Measurements from ENCODE around the gene L3MBTL1. TPM values are rescaled to one million over a fixed set of nuclear protein-coding genes. Genes with fewer than 3 reads are reported as not detected.

The L3MBTL1 gene
- total and polyA plus RNA-seq, 2 donors (not counting 3 experiments of a cell fraction or from before 2014, with no cell fraction given): 5.2 to 8.2 TPM

GRCh38 chr20:43545837-43546578 is 38.5 kb downstream of the L3MBTL1 start:
- Histone ChIP-seq H3K4me2 (ENCODE audit: insufficient read depth, low read length) (no peak overlapping the region), H3K79me2 (ENCODE audit: control insufficient read depth, insufficient read depth, low read length) (no peaks in the 10 kb centered on the region), H3K27ac (ENCODE audit: insufficient read depth, low read depth, low read length) (no peak overlapping the region), H2AFZ (ENCODE audit: low read depth, low read length) (no peak overlapping the region), H3K9ac (replicated peaks; ENCODE audit: extremely low read depth, insufficient read depth, low read length) (no peak overlapping the region), H4K20me1 (replicated peaks; ENCODE audit: control insufficient read depth, extremely low read depth, insufficient read depth, low read length) (no peaks in the 10 kb centered on the region), H3K36me3 (ENCODE audit: control insufficient read depth in 2 of 2, extremely low read depth in 1 of 2, insufficient read depth in 2 of 2, low read length in 2 of 2) (no peaks in the 10 kb centered on the region), H3K27me3 (ENCODE audit: control insufficient read depth in 2 of 2, insufficient read depth in 2 of 2, low read length in 2 of 2) (no peaks in the 10 kb centered on the region), H3K4me3 (replicated peaks in 1 of 3; ENCODE audit: insufficient read depth in 1 of 3, low read depth in 1 of 3, low read length in 3 of 3) (no peak overlapping the region), H3K9me3 (replicated peaks; ENCODE audit: control insufficient read depth, insufficient read depth, low read length) (no peaks in the 10 kb centered on the region), H3K4me1 (ENCODE audit: control insufficient read depth, extremely low read depth, insufficient read depth, low read length) (peaks cover 6% of the 10 kb centered on the region), H3K9me1 (replicated peaks; ENCODE audit: control insufficient read depth, extremely low read depth, insufficient read depth, low read length) (no peaks in the 10 kb centered on the region)
- CTCF ChIA-PET: interaction anchor here (1.1 to 1.4 kb wide), 2 partner anchors 8 to 146 kb away, joined by 4 to 5 read pairs; no protein-coding TSS in a partner anchor
- POLR2A ChIA-PET: no interaction called here
- TF ChIP-seq FOS (IDR thresholded peaks at IDR 0.05; ENCODE audit: borderline replicate concordance, insufficient read depth, low read length) (no peak), POLR2AphosphoS5 (IDR thresholded peaks at IDR 0.05; ENCODE audit: insufficient read depth, low read depth, low read length) (no peak), MYC (IDR thresholded peaks at IDR 0.05; ENCODE audit: low read depth, low read length) (no peak), EZH2 (IDR thresholded peaks at IDR 0.05; ENCODE audit: borderline replicate concordance, low read depth, low read length, severe bottlenecking) (no peak), JUN (IDR thresholded peaks at IDR 0.05; ENCODE audit: borderline replicate concordance, insufficient read depth, insufficient read length, low read depth) (no peak), GATA2 (IDR thresholded peaks at IDR 0.05; ENCODE audit: insufficient read depth, insufficient read length, low read depth, low read length) (no peak), POLR2A (IDR thresholded peaks at IDR 0.05; ENCODE audit: low read depth, low read length) (no peak)
- TF ChIP-seq, protein P1, sequence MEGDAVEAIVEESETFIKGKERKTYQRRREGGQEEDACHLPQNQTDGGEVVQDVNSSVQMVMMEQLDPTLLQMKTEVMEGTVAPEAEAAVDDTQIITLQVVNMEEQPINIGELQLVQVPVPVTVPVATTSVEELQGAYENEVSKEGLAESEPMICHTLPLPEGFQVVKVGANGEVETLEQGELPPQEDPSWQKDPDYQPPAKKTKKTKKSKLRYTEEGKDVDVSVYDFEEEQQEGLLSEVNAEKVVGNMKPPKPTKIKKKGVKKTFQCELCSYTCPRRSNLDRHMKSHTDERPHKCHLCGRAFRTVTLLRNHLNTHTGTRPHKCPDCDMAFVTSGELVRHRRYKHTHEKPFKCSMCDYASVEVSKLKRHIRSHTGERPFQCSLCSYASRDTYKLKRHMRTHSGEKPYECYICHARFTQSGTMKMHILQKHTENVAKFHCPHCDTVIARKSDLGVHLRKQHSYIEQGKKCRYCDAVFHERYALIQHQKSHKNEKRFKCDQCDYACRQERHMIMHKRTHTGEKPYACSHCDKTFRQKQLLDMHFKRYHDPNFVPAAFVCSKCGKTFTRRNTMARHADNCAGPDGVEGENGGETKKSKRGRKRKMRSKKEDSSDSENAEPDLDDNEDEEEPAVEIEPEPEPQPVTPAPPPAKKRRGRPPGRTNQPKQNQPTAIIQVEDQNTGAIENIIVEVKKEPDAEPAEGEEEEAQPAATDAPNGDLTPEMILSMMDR (IDR thresholded peaks at IDR 0.05; ENCODE audit: extremely low read depth in 1 of 2, insufficient read depth in 1 of 2, low read depth in 1 of 2, low read length in 2 of 2): no peak
- TF ChIP-seq, protein P2, sequence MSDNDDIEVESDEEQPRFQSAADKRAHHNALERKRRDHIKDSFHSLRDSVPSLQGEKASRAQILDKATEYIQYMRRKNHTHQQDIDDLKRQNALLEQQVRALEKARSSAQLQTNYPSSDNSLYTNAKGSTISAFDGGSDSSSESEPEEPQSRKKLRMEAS (IDR thresholded peaks at IDR 0.05; ENCODE audit: insufficient read depth, insufficient read length): no peak
- no TSS peak for BruUV-seq (replicated peaks)
- intact Hi-C loops (cut with micrococcal nuclease) (no loop called here), dilution Hi-C loops (cut with MboI; ENCODE audit: extremely low pct_ligation_motif_present, low sequenced_read_pairs) (no loop called here)
- FAIRE-seq: no peak
- no peak for DNase-seq (ENCODE audit: low read depth, low spot score)
